Gastroesophageal sphincter (tissue), 4 donors: ENCODE measurements around the gene PSAPL1. TPM values are rescaled to one million over a fixed set of nuclear protein-coding genes. Genes with fewer than 3 reads are reported as not detected.

ENCODE experiments used
- ATAC-seq: fragments of 150-250 bp; one replicate; pipeline ENCODE4 v1.9.1; 2016; ENCODE audit warnings: mild to moderate bottlenecking, moderate library complexity
- H3K27ac ChIP-seq, 4 donors: fragments of 200-600 bp; sonication (generic) in 3 of 4; 1 replicate in 3 of 4; 2 replicates in 1 of 4; pipeline ENCODE4 v1.5.1; 2016 to 2019
- H3K27me3 ChIP-seq: fragments of 200-600 bp; sonication (generic); one replicate; pipeline ENCODE4 v1.5.1; 2019
- H3K36me3 ChIP-seq, 2 donors: fragments of 200-600 bp; sonication (generic); one replicate each; pipeline ENCODE4 v1.5.1; 2019; ENCODE audit warnings: control low read depth in 1 of 2
- H3K4me1 ChIP-seq, 3 donors: fragments of 200-600 bp; sonication (generic); 1 replicate in 2 of 3; 2 replicates in 1 of 3; pipeline ENCODE4 v1.5.1; 2016 to 2019; ENCODE audit warnings: control low read depth in 2 of 3
- H3K4me3 ChIP-seq, 2 donors: fragments of 200-600 bp; sonication (generic); one replicate each; pipeline ENCODE4 v1.5.1; 2019; ENCODE audit warnings: mild to moderate bottlenecking in 1 of 2, moderate library complexity in 1 of 2
- H3K9me3 ChIP-seq, 3 donors: fragments of 200-600 bp; sonication (generic); one replicate each; pipeline ENCODE4 v1.5.1; 2017 to 2019; ENCODE audit warnings: control low read depth in 2 of 3
- CTCF ChIP-seq, 4 experiments: fragments of 200-600 bp in 2 of 4; fragments of 450-650 bp in 2 of 4; sonication (generic) in 1 of 4; IDR thresholded peaks; one replicate each; pipeline ENCODE4 v1.5.1; 2017 to 2019; ENCODE audit warnings: antibody characterized with exemption in 4 of 4, mild to moderate bottlenecking in 2 of 4, moderate library complexity in 2 of 4
- EP300 ChIP-seq: sonication (generic); formaldehyde crosslinking; IDR thresholded peaks from one replicate; pipeline ENCODE4 v1.6.1; 2017; ENCODE audit warnings: antibody characterized with exemption, mild to moderate bottlenecking
- POLR2A ChIP-seq, 2 donors: fragments of 450-650 bp; IDR thresholded peaks; one replicate each; pipeline ENCODE4 v1.6.1; 2017; ENCODE audit warnings: antibody characterized with exemption in 2 of 2, mild to moderate bottlenecking in 2 of 2, moderate library complexity in 1 of 2
- POLR2AphosphoS5 ChIP-seq: sonication (generic); formaldehyde crosslinking; IDR thresholded peaks from one replicate; pipeline ENCODE4 v1.6.1; 2017; ENCODE audit warnings: antibody characterized with exemption
- WGBS, 2 donors: methylation state at CpG; one replicate each; pipeline ENCODE4 v1.1.5; 2018; ENCODE audit warnings: low coverage in 1 of 2; 5-methylcytosine and 5-hydroxymethylcytosine counted together
- total RNA-seq, 4 donors: library from RNA; depleted of rRNA; stranded (reverse); fragments of >200 nt; gene quantifications; one replicate each; pipeline ENCODE4 v1.1.0, GENCODE V29; 2016

Gene PSAPL1, protein sequence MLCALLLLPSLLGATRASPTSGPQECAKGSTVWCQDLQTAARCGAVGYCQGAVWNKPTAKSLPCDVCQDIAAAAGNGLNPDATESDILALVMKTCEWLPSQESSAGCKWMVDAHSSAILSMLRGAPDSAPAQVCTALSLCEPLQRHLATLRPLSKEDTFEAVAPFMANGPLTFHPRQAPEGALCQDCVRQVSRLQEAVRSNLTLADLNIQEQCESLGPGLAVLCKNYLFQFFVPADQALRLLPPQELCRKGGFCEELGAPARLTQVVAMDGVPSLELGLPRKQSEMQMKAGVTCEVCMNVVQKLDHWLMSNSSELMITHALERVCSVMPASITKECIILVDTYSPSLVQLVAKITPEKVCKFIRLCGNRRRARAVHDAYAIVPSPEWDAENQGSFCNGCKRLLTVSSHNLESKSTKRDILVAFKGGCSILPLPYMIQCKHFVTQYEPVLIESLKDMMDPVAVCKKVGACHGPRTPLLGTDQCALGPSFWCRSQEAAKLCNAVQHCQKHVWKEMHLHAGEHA
- under 1 TPM in 1 of 4 donors, not detected in 3; 0.15 TPM for total RNA-seq

GRCh38 chr4:7434766-7435150, at the start of gene PSAPL1:
Gene PSAPL1 (minus strand): TSS chr4:7434930. CDS start chr4:7434879, 51 bp downstream.
- WGBS, 2 donors: 11 to 36% methylated on average over 5 to 6 of the region's 7 CpGs
- peak; percentile 37 for ATAC-seq
- TF ChIP-seq POLR2AphosphoS5 (no peak), CTCF (IDR thresholded peaks at IDR 0.05) (peak in 1 of 4 experiments; percentile 14)

DNA sequence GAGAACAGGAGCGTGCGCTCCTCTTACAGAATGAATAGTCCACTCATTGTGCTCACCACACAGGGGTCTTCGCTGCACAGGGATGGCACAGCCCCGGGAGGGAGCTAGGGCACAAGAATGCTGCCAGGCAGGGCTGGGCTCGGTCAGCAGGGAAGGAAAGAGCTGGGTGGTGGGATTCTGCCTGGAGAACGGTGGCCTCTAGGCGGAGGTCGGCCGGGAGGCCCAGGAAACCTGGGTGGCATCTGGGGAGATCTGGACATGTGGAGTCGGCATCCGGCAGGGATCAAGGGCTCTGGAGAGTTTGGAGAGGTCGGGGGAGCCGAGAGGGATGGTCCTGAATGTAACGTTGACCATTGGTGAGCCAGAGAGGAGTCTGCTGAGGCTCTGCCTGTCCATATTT, 46.5 kb upstream of the PSAPL1 start:
- H3K27me3 ChIP-seq: no peaks in the 10 kb centered on the region
- H3K4me1 ChIP-seq: no peaks in the 10 kb centered on the region
- WGBS, 2 donors: 92% methylated on average over 9 of the region's 14 CpGs; no CpG with 5 or more reads in 1 of the 2 donors
- H3K36me3 ChIP-seq: no peaks in the 10 kb centered on the region
- TF ChIP-seq POLR2AphosphoS5: no peak
- TF ChIP-seq EP300: no peak
- no peak for TF ChIP-seq CTCF (IDR thresholded peaks at IDR 0.05)
- H3K9me3 ChIP-seq: no peaks in the 10 kb centered on the region
- no peak for ATAC-seq
- no peak overlapping the region for H3K4me3 ChIP-seq
- H3K27ac ChIP-seq: no peak overlapping the region

More at GRCh38 chr4:7434766-7435150, at the start of gene PSAPL1:
- Histone ChIP-seq H3K27ac (no peak within 1 kb of the TSS), H3K4me3 (no peak within 1 kb of the TSS), H3K4me1 (peaks cover 0 to 11% (median 0%) of the 10 kb centered on the region in 3 donors), H3K27me3 (no peaks in the 10 kb centered on the region), H3K36me3 (no peaks in the 10 kb centered on the region), H3K9me3 (no peaks in the 10 kb centered on the region)

GRCh38 chr4:7480423-7480822, 45.7 kb upstream of the PSAPL1 start:
- no peaks in the 10 kb centered on the region for H3K9me3 ChIP-seq
- H3K27me3 ChIP-seq: no peaks in the 10 kb centered on the region
- no peaks in the 10 kb centered on the region for H3K4me1 ChIP-seq
- WGBS, 2 donors: 60 to 90% methylated on average over 1 to 9 of the region's 16 CpGs
- no peak overlapping the region for H3K27ac ChIP-seq
- TF ChIP-seq POLR2AphosphoS5 (no peak), POLR2A (IDR thresholded peaks at IDR 0.05) (no peak), EP300 (no peak), CTCF (IDR thresholded peaks at IDR 0.05) (no peak)
- no peak for ATAC-seq
- no peaks in the 10 kb centered on the region for H3K36me3 ChIP-seq
- H3K4me3 ChIP-seq: no peak overlapping the region

DNA sequence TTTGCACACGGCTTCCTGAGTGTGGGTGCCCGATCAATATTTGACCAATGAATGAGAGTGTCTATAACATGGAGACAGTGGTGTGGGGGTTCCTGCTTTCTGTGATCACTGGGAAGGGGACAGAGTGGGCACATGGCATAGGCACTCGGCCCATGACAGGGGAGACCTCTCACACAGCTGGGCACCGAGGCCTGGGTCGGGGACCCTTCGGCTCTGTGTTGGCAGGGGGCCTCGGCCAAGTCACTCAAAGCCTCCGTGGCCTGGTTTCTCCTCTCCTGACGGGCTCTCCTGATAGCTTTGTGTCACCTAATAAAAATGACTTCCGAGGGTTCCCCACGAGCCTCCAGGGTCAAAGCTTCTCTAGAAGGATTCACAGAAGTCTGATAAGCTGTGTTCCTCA, 43.9 kb upstream of the PSAPL1 start:
- Histone ChIP-seq H3K4me3 (no peak overlapping the region), H3K27me3 (no peaks in the 10 kb centered on the region), H3K9me3 (no peaks in the 10 kb centered on the region), H3K4me1 (no peaks in the 10 kb centered on the region), H3K36me3 (no peaks in the 10 kb centered on the region), H3K27ac (no peak overlapping the region)
- 70% methylated on average over 2 of the region's 11 CpGs; no CpG with 5 or more reads in 1 of the 2 donors for WGBS, 2 donors
- no peak for TF ChIP-seq CTCF (IDR thresholded peaks at IDR 0.05)
- no peak for ATAC-seq

GRCh38 chr4:7477695-7478094, 43.0 kb upstream of the PSAPL1 start:
- no peaks in the 10 kb centered on the region for H3K9me3 ChIP-seq
- no peak for ATAC-seq
- WGBS, 2 donors: 80 to 88% methylated on average over 2 to 3 of the region's 7 CpGs
- H3K4me3 ChIP-seq: no peak overlapping the region
- no peaks in the 10 kb centered on the region for H3K27me3 ChIP-seq
- TF ChIP-seq EP300: no peak
- H3K4me1 ChIP-seq: no peaks in the 10 kb centered on the region
- H3K27ac ChIP-seq: no peak overlapping the region
- no peaks in the 10 kb centered on the region for H3K36me3 ChIP-seq
